Neural cell (in vitro differentiated cells): Measurements from ENCODE around the gene FNBP1.

Experiments used
- EP300 ChIP-seq: fragments of 450-650 bp; conservative IDR thresholded peaks from 2 replicates; pipeline ENCODE4 v1.6.1; 2014; ENCODE audit warnings: antibody characterized with exemption, mild to moderate bottlenecking, moderate library complexity; ENCODE audit not compliant: poor library complexity, severe bottlenecking
- EZH2 ChIP-seq: fragments of 200-600, 300-800 bp; shearing (Covaris generic), sonication (generic); IDR thresholded peaks from 2 replicates; pipeline ENCODE4 v1.6.1; 2014; ENCODE audit warnings: antibody characterized with exemption, low read length, borderline replicate concordance, mild to moderate bottlenecking; ENCODE audit not compliant: insufficient read depth, poor library complexity, severe bottlenecking
- MXI1 ChIP-seq: fragments of 450-650 bp; conservative IDR thresholded peaks from 2 replicates; pipeline ENCODE4 v1.6.1; 2014; ENCODE audit warnings: antibody characterized with exemption, mild to moderate bottlenecking; ENCODE audit not compliant: poor library complexity, severe bottlenecking
- REST ChIP-seq: IDR thresholded peaks from 2 replicates; pipeline ENCODE4 v1.6.1; 2012; ENCODE audit warnings: borderline replicate concordance

GRCh38 chr9:129916707-129917106, 126.3 kb downstream of the FNBP1 start:
- no peak for TF ChIP-seq REST
- no peak for TF ChIP-seq EZH2
- no peak for TF ChIP-seq MXI1
- no peak for TF ChIP-seq EP300
